Transverse colon (tissue), 4 donors: ENCODE data around the gene CCDC91. TPM values are rescaled to one million over a fixed set of nuclear protein-coding genes. Genes with fewer than 3 reads are reported as not detected.
"Not testable (repeated sequence)": the region's sequence is repeated elsewhere in the genome, so short reads cannot be mapped to it uniquely, and the experiment has no call there.

Experiments
- DNase-seq: peaks from one replicate; pipeline ENCODE4 v3.0.0-alpha.2; 2019
- H3K27ac ChIP-seq, 4 donors: fragments of 200-600 bp; sonication (generic); 2 replicates each; pipeline ENCODE4 v1.5.1; 2016 to 2018; ENCODE audit warnings: inconsistent platforms in 4 of 4
- H3K27me3 ChIP-seq: fragments of 200-600 bp; sonication (generic); 2 replicates; pipeline ENCODE4 v1.5.1; 2017; ENCODE audit warnings: inconsistent platforms
- H3K36me3 ChIP-seq, 4 donors: fragments of 200-600 bp; sonication (generic); 2 replicates each; pipeline ENCODE4 v1.5.1; 2017 to 2019; ENCODE audit warnings: inconsistent platforms in 4 of 4
- H3K4me1 ChIP-seq, 4 donors: fragments of 200-600 bp; sonication (generic); 2 replicates each; pipeline ENCODE4 v1.5.1; 2017 to 2020; ENCODE audit warnings: inconsistent platforms in 4 of 4
- H3K4me3 ChIP-seq, 4 donors: fragments of 200-600 bp; sonication (generic); 1 replicate in 1 of 4; 2 replicates in 3 of 4; pipeline versions ENCODE4 v1.5.1 to v1.6.1; 2017 to 2019; ENCODE audit warnings: inconsistent platforms in 4 of 4
- H3K9me3 ChIP-seq, 2 donors: fragments of 200-600 bp; sonication (generic); 2 replicates each; pipeline ENCODE4 v1.5.1; 2017 to 2019; ENCODE audit warnings: inconsistent platforms in 2 of 2
- EP300 ChIP-seq: sonication (generic); formaldehyde crosslinking; IDR thresholded peaks from one replicate; pipeline ENCODE4 v1.6.1; 2017; ENCODE audit warnings: antibody characterized with exemption, low read depth
- POLR2A ChIP-seq: fragments of 450-650 bp; IDR thresholded peaks from one replicate; pipeline ENCODE4 v1.6.1; 2016; ENCODE audit warnings: antibody characterized with exemption, mild to moderate bottlenecking, moderate library complexity
- POLR2AphosphoS5 ChIP-seq, 3 donors: sonication (generic); formaldehyde crosslinking; IDR thresholded peaks; one replicate each; pipeline ENCODE4 v1.6.1; 2016; ENCODE audit warnings: antibody characterized with exemption in 3 of 3
- WGBS, 2 donors: methylation state at CpG; one replicate each; pipeline ENCODE4 v1.1.5; 2018; ENCODE audit warnings: low coverage in 1 of 2; 5-methylcytosine and 5-hydroxymethylcytosine counted together
- in situ Hi-C, 4 donors: fragments of 200-750 bp; cut with MboI; loops; one replicate each; pipeline versions ENCODE4 v1.15.0 to v1.15.1; 2017; ENCODE audit warnings: low sequenced_read_pairs in 3 of 4, low pct_ligation_motif_present in 1 of 4, low pct_unique_long_range_greater_than_20kb in 1 of 4
- intact Hi-C: fragments of 100-400 bp; cut with DNase I; formaldehyde crosslinking; loops from one replicate; pipeline ENCODE4 v1.15.1; 2023; ENCODE audit warnings: low total_unique reads
- total RNA-seq, 4 donors: library from RNA; depleted of rRNA; stranded (reverse); fragments of >200 nt; gene quantifications; one replicate each; pipeline ENCODE4 v1.1.0, GENCODE V29; 2016
- TF ChIP-seq, protein P1 (sequence below), 5 experiments: fragments of 200-600 bp in 3 of 5; fragments of 450-650 bp in 2 of 5; sonication (generic) in 3 of 5; IDR thresholded peaks; 1 replicate in 2 of 5; 2 replicates in 3 of 5; pipeline ENCODE4 v1.5.1; 2016 to 2017; ENCODE audit warnings: antibody characterized with exemption in 5 of 5, inconsistent platforms in 3 of 5, mild to moderate bottlenecking in 2 of 5, moderate library complexity in 1 of 5

The CCDC91 gene
- total RNA-seq, 4 donors from 2014 or later: 8.4 to 37.8 (median 35.5) TPM

- no peak for TF ChIP-seq POLR2A
- no peak for TF ChIP-seq POLR2AphosphoS5 (IDR thresholded peaks at IDR 0.05)
- TF ChIP-seq, protein P1, sequence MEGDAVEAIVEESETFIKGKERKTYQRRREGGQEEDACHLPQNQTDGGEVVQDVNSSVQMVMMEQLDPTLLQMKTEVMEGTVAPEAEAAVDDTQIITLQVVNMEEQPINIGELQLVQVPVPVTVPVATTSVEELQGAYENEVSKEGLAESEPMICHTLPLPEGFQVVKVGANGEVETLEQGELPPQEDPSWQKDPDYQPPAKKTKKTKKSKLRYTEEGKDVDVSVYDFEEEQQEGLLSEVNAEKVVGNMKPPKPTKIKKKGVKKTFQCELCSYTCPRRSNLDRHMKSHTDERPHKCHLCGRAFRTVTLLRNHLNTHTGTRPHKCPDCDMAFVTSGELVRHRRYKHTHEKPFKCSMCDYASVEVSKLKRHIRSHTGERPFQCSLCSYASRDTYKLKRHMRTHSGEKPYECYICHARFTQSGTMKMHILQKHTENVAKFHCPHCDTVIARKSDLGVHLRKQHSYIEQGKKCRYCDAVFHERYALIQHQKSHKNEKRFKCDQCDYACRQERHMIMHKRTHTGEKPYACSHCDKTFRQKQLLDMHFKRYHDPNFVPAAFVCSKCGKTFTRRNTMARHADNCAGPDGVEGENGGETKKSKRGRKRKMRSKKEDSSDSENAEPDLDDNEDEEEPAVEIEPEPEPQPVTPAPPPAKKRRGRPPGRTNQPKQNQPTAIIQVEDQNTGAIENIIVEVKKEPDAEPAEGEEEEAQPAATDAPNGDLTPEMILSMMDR (IDR thresholded peaks at IDR 0.05): no peak
- TF ChIP-seq EP300: no peak
- no peak overlapping the region for H3K27ac ChIP-seq
- no peaks in the 10 kb centered on the region for H3K27me3 ChIP-seq
- H3K9me3 ChIP-seq: no peaks in the 10 kb centered on the region
- H3K4me3 ChIP-seq: no peak overlapping the region
- intact Hi-C loops (no loop called here), in situ Hi-C loops (no loop called here)
- WGBS, 2 donors: 100% methylated on average over 1 of the region's 1 CpG
- peaks cover 0 to 4% (median 0%) of the 10 kb centered on the region in 4 donors for H3K36me3 ChIP-seq
- DNase-seq: no peak
- H3K4me1 ChIP-seq: no peaks in the 10 kb centered on the region
Measured at GRCh38 chr12:28258998-28259397, 68.7 kb downstream of the CCDC91 start.

- Histone ChIP-seq H3K27me3 (no peaks in the 10 kb centered on the region), H3K27ac (no peak overlapping the region), H3K9me3 (no peaks in the 10 kb centered on the region), H3K4me1 (no peaks in the 10 kb centered on the region), H3K36me3 (peaks cover 0 to under 1% (median 0%) of the 10 kb centered on the region in 4 donors), H3K4me3 (no peak overlapping the region)
- 72 to 85% methylated on average over 2 of the region's 2 CpGs for WGBS, 2 donors
- intact Hi-C loops: no loop called here
- DNase-seq: no peak
- TF ChIP-seq POLR2A (no peak), EP300 (no peak), POLR2AphosphoS5 (IDR thresholded peaks at IDR 0.05) (no peak)
- TF ChIP-seq, protein P1 (IDR thresholded peaks at IDR 0.05): no peak
- in situ Hi-C loops: no loop called here
Measured at GRCh38 chr12:28265435-28266042, 75.3 kb downstream of the CCDC91 start.

DNA sequence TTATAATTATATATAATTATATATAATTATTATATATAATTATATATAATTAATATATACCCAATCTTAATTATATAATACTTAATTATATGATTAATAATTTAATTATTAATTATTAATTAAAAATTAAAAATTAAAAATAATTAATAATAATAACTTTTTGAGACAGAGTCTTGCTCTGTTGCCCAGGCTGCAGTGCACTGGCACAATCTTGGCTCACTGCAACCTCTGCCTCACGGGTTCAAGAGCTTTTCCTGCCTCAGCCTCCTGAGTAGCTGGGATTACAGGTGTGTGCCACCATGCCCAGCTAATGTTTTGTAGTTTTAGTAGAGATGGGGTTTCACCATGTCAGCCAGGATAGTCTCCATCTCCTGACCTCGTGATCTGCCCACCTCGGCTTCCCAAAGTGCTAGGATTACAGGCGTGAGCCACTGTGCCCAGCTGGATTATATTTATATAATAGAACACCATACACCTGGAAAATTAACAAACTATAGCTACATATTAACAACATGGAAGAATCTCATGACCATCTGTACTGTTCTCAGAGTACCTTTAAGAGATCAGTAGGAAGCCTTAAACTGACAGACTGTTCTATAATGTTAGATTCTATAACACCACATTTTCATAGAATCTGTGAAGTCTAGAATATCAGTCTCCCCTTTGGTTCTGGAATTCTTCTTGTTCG lies 77.8 kb downstream of the CCDC91 start:
- peaks cover 4 to 21% of the 10 kb centered on the region in 2 donors for H3K9me3 ChIP-seq
- DNase-seq, H3K27me3 ChIP-seq, H3K4me1 ChIP-seq, H3K27ac ChIP-seq, in situ Hi-C loops, H3K36me3 ChIP-seq, H3K4me3 ChIP-seq, intact Hi-C loops: not testable (repeated sequence)
- WGBS, 2 donors: 93 to 99% methylated on average over 2 to 5 of the region's 5 CpGs

DNA sequence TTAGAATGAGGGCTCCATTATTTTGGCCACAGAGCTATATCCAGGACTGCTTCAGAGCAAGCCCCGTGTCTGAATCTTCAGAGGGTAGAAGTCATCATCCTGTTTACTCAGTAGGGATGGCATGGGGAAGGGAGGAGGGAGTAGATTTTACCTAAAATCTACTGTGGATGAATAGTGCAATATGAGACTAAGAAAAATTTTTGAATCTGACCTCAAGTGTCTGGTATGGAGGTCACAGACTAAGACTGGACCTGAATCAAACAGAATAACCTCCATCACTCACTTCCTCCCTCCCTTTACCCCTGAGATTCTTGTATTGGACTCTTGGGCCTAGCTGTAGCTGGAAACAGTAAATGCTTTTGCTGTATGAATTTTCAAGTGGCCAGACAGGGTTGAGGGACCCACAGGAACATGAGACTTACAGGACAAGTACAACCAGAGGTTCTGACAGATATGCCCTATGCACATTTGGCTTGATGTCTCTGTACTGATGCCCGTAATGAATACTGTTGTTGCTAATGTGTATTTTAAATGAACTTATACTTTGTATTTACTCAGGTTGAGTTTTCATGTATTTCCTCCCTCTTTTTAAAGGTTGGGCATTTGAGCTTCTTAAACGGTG lies 78.5 kb downstream of the CCDC91 start:
- no peaks in the 10 kb centered on the region for H3K4me1 ChIP-seq
- TF ChIP-seq POLR2A (no peak), POLR2AphosphoS5 (IDR thresholded peaks at IDR 0.05) (no peak), EP300 (no peak)
- H3K36me3 ChIP-seq: peaks cover 0 to 8% (median 3%) of the 10 kb centered on the region in 4 donors
- in situ Hi-C loops: no loop called here
- intact Hi-C loops: no loop called here
- no peak for DNase-seq
- peaks cover 4 to 21% of the 10 kb centered on the region in 2 donors for H3K9me3 ChIP-seq
- H3K27me3 ChIP-seq: no peaks in the 10 kb centered on the region
- 82% methylated on average over 3 of the region's 3 CpGs; no CpG with 5 or more reads in 1 of the 2 donors for WGBS, 2 donors
- H3K4me3 ChIP-seq: no peak overlapping the region
- no peak overlapping the region for H3K27ac ChIP-seq

- intact Hi-C loops (no loop called here), in situ Hi-C loops (no loop called here)
- H3K36me3 ChIP-seq: peaks cover 0 to 8% (median 3%) of the 10 kb centered on the region in 4 donors
Measured at GRCh38 chr12:28269851-28270250, 79.6 kb downstream of the CCDC91 start.

More at GRCh38 chr12:28269851-28270250, 79.6 kb downstream of the CCDC91 start:
- WGBS, 2 donors: 88 to 97% methylated on average over 1 of the region's 1 CpG
- TF ChIP-seq, protein P1 (IDR thresholded peaks at IDR 0.05): no peak
- TF ChIP-seq EP300 (no peak), POLR2AphosphoS5 (IDR thresholded peaks at IDR 0.05) (no peak), POLR2A (no peak)
- no peaks in the 10 kb centered on the region for H3K4me1 ChIP-seq
- H3K27me3 ChIP-seq: no peaks in the 10 kb centered on the region
- H3K9me3 ChIP-seq: peaks cover 4 to 21% of the 10 kb centered on the region in 2 donors
- DNase-seq: no peak
- no peak overlapping the region for H3K4me3 ChIP-seq
- no peak overlapping the region for H3K27ac ChIP-seq
